Islet of Langerhans (tissue), 1 donor: ENCODE measurements around the gene TP53TG3B.
"Not testable (repeated sequence)": the region's sequence is repeated elsewhere in the genome, so short reads cannot be mapped to it uniquely, and the experiment has no call there.

ENCODE experiments used
- FAIRE-seq: peaks from one replicate; lab custom pipeline; 2011; peaks lifted over from hg19 to GRCh38; lab: Jason Lieb, UNC

The TP53TG3B gene

GRCh38 chr16:33360541-33360940, at the start of gene TP53TG3B:
TSS of gene TP53TG3B (plus strand) at chr16:33360841. CDS start at chr16:33360909, 68 bp downstream.
- not testable (repeated sequence) for FAIRE-seq

GRCh38 chr16:33336226-33337012, 24.2 kb upstream of the TP53TG3B start:
- FAIRE-seq, result not testable (repeated sequence)

- not testable (repeated sequence) for FAIRE-seq
These were observed 22.8 kb upstream of the TP53TG3B start for GRCh38 chr16:33337627-33338542.

- FAIRE-seq, result not testable (repeated sequence)
These were observed 22.1 kb upstream of the TP53TG3B start for GRCh38 chr16:33338543-33338951.

- FAIRE-seq, result not testable (repeated sequence)
These were observed 21.3 kb upstream of the TP53TG3B start for GRCh38 chr16:33339093-33340061.
